ENCODE measurements around the gene MRPL9.

- no peak for TF ChIP-seq POLR2AphosphoS5 (IDR thresholded peaks at IDR 0.05; ENCODE audit: low read length)
- no peak for TF ChIP-seq JUND (IDR thresholded peaks at IDR 0.05; ENCODE audit: low read depth, low read length)
- TF ChIP-seq EZH2 (IDR thresholded peaks at IDR 0.05; ENCODE audit: borderline replicate concordance, control insufficient read depth, low read depth, low read length), result no peak
Observed at GRCh38 chr1:151760597-151761385, 2.5 kb downstream of the MRPL9 start.

All from GM12878 (cell line).